GM18861 (cell line): ENCODE data around the gene CHPF.

Experiments used
- ATAC-seq: cut with Tn5 transposase; IDR thresholded peaks from one replicate; pipeline ENCODE4 v1.9.1; 2021; ENCODE audit not compliant: unreplicated experiment

Gene CHPF

DNA sequence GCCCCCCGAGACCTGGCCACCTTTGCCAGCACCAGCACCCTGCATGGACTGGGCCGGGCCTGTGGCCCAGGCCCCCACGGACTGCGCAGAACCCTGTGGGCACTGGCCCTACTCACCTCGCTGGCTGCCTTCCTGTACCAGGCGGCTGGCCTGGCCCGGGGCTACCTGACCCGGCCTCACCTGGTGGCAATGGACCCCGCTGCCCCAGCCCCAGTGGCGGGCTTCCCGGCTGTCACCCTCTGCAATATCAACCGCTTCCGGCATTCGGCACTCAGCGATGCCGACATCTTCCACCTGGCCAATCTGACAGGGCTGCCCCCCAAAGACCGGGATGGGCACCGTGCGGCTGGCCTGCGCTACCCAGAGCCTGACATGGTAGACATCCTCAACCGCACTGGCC lies 28.8 kb downstream of the CHPF start:
- no peak for ATAC-seq

DNA sequence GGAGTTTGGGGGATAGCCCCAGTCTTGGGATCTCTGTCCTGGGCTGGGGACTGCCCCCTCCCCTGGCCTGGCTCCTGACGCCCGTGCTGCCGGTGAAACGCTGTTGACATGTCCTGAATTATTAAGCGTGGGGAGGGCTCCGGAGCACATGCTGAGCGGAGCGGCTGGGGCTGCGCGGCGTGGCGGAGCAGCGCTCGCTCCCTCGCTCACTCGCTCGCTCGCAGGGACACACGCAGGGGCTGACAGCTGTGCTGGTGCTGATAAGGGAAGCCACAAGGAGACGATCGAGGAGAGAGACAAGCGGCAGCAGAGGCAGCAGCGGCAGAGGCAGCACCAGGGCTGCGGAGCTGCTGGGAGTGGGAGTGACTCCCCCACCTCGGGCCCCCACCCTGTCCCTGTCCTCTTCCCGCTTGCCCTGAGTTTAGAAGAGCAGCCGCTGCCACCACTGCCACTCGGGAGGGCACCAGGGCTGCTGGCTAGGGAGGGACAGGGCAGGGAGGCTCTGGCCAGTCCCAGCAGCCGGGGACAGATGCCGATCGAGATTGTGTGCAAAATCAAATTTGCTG lies 29.3 kb downstream of the CHPF start, which contains the start of gene ASIC4:
Gene ASIC4 (plus strand): TSS at position 287 of the 566 bp plus-strand sequence. CDS start 243 bp downstream, at position 530.
- no peak for ATAC-seq

DNA sequence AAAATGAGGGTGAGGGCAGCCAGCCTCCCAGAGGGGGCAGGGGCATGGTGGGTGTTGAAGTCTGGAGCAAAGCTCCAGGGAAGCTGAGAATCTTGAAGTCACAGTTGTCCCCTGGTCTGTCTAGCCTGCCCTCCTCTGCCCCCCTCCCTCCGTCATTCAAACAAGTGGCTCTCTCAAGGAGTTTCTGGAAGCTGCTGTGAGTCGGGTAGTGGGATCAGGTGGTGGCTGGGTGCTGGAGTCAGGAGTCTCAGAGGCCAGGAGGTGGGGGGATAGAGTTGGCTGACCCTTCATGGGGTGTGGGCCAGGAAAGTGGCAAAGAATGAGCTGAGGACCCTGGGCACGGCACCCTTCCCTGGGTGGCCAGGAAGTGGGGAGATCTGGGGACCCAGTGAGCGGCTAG lies 29.8 kb downstream of the CHPF start:
- no peak for ATAC-seq

DNA sequence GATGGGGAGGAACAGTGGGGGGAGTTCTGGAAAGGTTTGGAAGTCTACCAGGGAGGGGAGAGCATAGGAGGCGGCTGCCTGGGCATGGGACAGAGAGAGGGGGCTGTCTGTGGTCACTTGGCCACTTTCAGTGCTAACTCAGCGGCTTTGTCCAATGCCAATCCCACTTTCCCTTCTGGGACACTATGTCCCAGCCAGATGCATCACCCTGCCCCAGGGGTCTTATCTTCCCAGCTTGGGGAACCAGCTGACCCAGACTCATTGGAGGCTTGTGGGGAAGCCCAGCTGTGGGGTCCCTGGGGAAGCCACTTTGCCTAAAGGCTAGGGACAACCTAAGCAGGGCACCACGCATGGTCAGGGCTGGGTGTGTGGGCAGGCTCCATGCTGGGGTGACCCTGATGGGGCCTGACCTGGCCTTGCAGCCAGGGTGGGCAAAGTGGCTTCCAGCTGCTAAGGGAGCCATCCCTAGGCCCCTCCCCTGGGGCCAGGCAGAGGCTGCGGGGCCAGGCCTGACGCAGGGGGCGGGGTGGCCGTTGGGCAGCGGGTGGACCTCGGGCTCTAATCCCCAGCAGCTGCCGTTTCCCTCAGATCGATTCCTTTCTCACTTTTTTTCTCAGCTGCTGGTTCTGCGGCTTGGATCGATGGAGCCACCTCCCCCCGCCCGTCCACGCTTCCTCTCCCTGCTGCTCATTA lies 30.9 kb downstream of the CHPF start:
- no peak for ATAC-seq

DNA sequence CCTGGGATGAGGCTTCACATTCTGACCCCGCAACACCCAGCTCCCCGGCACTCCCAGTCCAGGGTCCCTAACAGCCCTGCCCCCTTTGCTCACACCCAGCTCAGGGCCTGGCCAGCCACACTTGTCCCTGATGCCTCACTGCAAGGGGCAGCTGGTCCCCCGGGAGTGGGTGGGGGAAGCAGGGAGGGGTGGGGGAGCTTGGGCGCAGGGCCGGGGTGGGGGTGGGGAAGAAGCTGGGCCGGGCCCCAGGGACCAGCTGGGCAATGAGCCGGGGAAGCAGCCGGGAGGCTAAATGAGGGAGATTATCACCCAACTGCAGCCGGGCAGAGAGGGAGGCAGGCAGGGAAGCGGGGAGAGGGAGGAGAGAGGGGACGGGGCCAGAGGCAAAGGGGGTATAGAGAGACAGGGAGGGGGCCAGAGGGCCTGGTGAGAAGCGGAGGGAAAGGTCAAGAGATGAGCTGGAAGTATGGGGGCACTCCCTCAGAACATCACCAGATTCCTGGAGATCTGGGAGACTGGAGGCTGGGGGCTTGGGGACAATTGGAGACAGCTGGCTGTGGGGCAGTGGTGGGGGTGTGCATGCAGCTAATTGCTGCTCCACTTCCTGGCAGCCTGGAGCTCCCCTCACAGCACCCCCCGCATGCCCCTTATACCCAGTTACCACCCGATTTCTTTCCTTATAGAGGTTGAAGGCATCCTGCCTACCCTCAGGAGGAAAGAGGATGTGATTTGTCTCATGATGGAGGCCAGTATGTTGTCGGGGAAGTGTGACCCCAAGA lies 31.9 kb downstream of the CHPF start:
- no peak for ATAC-seq

DNA sequence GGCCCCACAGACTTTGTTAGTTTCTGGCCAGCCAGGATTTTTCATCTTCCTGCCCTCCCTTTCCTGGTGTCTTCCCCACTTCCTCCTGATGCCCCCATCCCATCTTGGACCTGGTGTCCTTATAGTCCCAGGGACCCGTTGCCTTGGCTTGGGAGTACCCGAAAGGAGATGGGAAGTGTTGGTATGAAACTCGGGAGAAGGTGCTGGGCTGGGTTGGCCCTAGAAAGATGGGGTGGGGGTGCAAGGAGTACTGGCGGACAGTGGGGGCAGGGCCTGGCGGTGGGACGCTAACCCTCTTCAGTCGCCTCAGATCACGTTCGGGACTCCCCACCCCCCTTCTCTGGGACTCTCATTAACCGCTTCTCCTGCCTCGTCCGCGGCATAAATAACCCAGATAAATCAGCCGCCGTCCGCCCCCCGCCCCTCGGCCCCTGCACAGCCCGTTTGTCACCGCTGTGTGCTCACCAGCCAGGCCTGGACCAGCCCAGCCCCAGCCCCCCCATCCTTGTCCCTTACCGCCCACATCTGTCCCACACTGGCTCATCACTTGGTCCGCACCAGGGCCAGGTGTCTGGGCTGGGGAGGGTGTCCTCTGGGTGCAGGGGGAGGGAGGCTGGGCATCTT lies 33.0 kb downstream of the CHPF start:
- ATAC-seq: no peak

DNA sequence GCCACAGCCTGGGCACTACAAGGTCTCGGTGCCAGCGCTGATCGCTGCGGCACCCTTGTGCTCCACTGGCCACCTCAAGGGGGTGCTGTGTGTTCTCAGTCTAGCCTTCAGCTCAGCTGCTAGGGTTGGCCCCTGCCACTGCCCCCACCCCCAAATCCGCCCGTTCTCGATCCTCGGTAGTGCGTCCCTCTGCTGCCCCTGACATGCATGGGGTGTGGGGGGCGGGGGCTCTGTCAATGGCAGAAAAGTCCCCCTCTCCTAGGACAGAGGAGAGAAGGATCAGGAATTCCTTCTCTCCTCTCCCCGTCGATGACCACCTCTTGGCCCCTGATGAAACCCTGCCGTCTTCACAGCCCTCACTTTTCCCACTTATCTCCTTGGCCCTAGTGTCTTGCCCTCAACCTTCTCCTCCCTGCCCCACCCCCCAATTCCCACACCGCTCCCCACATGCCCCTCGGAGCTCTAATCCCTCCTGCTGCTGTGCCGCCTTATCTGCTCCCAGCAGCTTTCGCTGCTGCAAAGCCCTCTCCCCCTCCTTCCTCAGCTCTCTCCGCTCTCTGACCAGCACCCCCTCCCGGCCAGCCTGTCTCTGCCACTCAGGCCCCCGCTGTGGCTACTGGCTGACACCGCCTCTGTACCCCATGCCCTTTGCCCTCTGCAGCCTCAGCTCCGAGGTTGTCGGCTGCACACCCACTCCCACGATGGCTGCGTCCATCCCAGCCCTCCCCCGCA lies 33.7 kb downstream of the CHPF start:
- peak; percentile 81 for ATAC-seq

DNA sequence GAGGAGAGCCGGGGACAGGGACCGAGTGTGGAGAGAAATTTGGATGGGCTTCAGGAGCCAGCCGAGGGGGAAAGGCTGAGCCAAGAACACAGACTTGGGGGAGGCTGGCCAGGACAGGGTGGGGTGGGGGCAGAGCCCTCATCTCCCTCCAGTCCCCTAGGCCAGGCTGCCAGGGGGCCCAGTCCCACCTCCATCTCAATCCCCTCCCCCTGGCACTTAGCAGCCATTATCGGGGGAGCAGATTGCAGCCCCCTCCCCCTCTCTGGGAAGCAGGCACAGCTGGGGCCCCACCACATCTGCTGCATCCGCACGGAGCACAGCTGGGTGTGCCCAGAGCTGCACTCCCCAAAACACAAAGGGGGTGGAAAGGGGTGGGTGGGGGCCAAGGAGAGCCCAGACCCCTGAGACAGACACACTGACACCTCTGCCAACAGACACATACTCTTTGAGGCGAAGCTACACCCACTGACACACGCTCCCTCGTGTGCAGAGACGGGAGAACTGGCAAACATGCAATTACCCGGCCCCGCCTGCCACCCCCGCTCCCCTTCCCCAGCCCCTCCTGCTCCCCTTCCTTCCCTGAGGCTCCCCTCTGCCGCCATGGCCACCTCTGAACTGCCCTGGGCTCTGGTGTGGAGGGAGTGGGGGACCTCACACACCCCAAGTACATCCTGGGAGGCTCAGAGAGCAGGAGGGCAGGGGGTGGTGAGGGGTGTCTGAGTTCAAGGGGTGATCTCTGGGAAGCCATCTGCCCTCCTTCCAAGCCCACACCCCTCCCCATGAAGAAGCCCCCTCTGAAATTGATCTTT lies 34.4 kb downstream of the CHPF start:
- ATAC-seq: no peak

DNA sequence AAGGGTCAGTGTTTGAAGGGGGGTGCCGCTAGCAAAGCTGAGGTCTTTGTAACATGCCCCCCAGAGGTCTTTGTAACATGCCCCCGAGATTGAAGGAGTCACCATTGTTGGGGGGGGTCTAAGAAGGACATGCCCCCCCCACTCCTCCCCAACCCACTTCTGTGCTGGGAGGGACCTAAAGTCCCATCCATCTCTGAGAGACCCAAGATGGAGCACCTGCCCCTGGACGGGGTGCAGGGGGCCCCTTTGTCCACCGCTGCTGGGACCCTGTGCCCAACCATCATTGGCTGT lies 35.2 kb downstream of the CHPF start:
- ATAC-seq: no peak

DNA sequence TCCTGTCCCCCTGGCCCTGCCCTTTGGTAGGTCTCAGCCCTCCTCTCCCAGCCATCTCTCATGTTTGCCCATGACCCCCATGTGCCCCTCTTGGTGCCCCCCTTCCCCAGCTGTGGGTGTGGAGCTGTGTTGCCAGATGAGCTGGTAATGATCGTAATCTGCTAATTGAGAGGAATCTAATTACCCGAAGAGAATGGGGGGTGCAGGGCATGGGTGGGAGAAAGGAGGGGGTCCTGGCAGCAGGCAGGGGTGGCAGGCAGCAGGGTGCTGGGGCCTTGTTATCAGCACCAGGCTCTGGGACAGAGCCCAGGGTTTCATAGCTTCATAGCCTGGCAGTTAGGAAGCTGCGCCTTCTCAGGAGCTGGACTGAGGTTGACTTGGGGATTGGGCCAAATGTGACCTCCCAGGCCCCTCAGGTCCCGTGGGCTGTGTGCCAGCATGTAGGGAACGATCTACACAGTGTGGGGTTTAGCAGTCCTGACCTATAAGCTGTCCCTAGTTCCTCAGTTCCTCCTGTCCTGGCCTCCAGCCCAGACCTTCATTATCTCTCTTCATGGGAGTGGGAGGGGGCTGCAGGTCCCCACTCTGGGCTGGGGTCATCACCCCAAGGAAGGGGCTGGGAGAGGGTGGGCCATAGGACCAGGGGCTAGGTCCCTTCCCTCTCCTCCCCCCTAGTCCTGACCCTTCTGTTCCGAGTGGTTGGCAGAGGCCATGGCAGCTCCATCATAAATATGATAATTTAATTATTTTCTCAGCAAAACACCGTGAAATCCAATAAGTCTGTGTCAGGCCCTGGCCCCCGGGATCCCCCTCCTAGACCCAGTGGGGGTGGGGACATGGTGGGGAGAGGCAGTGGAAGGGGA lies 35.8 kb downstream of the CHPF start:
- ATAC-seq: no peak

DNA sequence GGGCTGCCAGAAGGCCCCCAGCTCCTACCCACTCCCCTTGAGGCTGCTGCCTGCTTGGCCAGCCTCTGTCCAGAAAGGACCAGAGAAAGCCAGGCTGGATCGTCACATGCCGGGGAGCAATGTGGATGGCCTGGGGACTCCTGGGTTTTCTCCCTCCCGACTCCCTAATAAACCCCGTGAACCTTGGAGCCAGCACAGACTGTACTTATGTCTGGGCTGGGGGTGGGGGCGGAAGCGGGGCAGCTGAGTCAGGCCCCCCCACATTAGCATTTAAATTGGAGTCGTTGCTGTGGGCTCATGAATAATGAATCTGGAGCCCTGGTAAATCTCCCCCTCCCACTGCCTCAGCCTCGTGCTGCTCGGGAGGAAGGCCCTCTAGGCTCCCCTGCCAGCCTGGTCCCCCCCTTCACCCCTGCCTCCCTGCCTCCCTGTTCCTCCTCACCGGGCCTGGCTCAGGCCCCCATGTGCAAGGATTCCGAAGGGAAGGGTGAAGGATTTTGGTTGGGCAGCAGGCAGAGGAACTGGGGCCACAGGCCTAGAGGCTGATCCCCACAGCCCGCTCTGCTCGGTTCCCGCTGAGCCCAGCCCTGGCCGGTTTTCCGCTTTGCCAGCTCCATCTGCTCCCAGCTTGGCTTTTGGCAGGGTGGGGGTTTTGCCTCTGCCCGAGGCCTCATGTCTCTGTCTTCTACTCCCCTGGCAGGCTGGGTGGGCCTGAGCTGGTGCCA lies 36.6 kb downstream of the CHPF start:
- no peak for ATAC-seq

DNA sequence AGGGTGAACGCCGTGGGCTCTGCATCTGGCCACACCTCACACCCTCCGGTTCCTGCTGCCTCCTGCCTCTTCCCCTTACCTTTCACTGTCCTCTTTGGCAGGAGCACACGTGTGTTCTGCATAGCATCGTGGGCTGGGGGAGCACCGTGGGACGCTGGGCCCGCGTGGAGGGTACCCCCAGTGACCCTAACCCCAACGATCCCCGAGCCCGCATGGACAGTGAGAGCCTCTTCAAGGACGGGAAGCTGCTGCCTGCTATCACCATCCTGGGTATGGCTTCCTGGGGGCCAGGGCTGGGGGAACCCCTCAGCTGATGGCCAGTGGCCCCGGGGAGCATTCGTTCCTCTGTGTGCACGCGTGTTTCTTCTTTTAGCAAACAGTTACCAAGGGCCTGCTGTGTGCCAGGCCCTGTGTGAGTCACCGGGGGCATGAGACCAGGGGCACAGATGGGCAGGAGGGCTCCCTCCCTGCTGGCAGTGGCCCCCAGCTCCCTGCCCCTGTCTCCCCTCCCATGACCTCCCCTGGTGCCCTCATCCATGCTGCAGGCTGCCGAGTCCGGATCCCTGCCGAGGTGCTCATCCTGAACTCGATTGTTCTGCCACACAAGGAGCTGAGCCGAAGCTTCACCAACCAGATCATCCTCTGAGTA lies 37.3 kb downstream of the CHPF start:
- ATAC-seq: no peak

DNA sequence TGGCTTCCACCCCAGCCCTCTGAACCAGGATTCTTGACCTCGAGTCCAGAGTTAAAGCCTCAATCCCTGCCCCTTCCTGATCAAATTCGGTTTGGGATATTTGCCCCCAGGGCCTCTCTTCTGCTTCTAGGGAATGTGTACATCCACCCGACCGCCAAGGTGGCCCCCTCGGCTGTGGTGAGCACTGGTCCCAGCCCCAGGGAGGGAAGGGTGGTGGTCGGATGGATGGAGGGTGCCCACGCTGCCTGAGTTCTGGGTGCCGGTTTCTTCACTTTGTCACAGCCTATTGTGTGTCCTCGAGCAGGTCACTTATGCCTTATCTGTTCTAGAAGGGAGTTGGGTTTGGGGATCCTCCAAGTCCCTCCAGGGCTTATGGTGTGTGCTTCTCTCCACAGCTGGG lies 38.0 kb downstream of the CHPF start:
- no peak for ATAC-seq

DNA sequence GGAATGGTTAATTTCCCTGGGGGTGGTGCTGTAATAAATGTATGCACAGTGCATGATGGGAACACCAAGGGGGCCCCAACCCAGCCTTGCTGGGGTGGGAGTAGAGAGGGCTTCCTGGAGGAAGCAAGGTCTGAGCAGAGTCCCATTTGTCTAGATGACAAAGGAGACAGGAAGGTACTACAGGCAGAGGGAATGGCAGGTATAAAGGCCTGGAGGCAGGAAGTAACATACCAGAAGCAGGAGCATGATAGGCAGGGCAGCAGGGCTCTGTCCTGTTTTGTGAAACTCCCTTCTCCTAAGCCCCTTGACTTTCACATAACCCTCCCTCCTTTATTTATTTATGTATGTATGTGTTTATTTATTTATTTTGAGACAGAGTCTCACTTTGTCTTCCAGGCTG lies 41.0 kb downstream of the CHPF start:
- ATAC-seq: no peak

DNA sequence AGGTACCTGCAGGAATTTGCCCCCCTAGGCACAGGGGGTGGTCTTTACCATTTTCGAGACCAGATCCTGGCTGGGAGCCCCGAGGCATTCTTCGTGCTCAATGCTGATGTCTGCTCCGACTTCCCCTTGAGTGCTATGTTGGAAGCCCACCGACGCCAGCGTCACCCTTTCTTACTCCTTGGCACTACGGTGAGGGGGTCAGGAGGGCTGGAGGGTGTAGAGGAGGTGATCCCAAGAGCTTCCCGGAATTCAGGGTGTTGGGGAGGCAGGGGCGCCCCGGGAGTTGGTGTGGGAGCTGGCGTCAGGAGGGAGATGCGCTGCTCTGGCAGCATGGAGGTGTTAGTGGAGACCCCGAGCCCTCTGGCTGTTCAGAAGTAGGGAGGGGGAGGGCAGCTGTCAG lies 41.8 kb downstream of the CHPF start:
- no peak for ATAC-seq

DNA sequence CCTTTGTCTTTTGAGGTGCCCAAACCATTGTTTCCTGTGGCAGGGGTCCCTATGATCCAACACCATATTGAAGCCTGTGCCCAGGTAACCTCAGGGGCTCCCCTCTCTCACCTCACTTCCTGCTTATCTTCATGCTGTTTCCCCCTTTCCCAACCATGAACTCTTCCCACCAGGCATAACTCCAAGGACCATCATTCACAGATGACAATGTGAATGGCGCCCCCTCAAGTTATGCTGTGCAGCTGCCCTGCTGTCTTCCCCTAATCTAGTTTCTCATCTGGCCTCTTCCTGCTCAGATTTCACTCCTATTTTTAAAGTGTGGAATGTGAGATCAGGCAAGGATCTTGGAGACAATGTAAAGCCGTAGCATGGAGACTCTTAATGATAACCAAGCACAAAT lies 43.5 kb downstream of the CHPF start:
- ATAC-seq: no peak

DNA sequence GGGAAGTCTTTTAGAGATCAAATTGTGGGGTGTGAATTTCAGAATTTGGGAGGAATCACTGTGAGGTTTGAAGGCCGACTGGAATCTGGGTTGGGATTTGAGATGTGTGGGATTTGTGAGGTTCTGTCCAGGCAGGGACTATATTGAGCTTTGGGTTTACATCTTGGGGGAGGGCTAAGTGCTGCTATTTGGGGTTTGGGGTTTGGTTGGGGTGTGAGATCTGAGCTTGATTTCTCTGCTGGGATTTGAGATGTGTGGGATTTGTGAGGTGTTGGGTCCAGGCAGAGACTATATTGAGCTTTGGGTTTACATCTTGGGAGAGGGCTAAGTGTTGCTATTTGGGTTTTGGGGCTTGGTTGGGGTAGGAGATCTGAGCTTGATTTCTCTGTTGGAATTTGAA lies 44.1 kb downstream of the CHPF start:
- ATAC-seq: no peak

DNA sequence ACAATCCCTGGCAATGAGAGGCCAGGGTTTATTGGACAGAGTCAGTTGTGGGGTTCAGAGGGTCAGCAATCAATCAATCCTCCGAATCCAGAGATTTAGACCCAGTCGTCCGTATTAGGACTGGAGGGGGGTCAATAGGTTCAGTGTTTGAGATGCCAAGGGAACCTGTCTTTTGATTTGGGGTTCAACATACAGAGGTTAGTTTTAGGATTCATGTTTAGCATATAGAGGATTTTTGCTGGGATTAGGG lies 44.6 kb downstream of the CHPF start:
- no peak for ATAC-seq
